Memory B cell (primary cell): ENCODE results near the gene ECM1.
A peak's percentile ranks its signal among the peaks of the same experiment; 100 is the strongest.

Experiments
- ATAC-seq: fragments of 150-1000 bp; cut with Tn5 transposase; 2 replicates; pipeline ENCODE4 v1.10.0; 2021; ENCODE audit warnings: low read depth, mild to moderate bottlenecking, moderate library complexity
- DNase-seq, 2 donors: peaks; one replicate each; pipeline ENCODE4 v3.0.0; 2022; ENCODE audit warnings: low spot score in 2 of 2
- H3K27ac Mint-ChIP-seq: one replicate; pipeline ENCODE4 v1.8.0; 2022; ENCODE audit warnings: mild to moderate bottlenecking, moderate library complexity, mixed read lengths
- H3K27me3 Mint-ChIP-seq: one replicate; pipeline ENCODE4 v1.8.0; 2022; ENCODE audit warnings: mixed read lengths
- H3K36me3 Mint-ChIP-seq: one replicate; pipeline ENCODE4 v1.8.0; 2022; ENCODE audit warnings: mild to moderate bottlenecking, mixed read lengths
- H3K4me1 Mint-ChIP-seq: one replicate; pipeline ENCODE4 v1.8.0; 2022; ENCODE audit warnings: mixed read lengths
- H3K4me3 Mint-ChIP-seq: one replicate; pipeline ENCODE4 v1.8.0; 2022; ENCODE audit warnings: mild to moderate bottlenecking, moderate library complexity, mixed read lengths
- H3K9me3 Mint-ChIP-seq: one replicate; pipeline ENCODE4 v1.8.0; 2022; ENCODE audit warnings: mixed read lengths

The ECM1 gene

GRCh38 chr1:150507912-150508864 is at the start of gene ECM1:
Gene ECM1, plus strand, starts transcription at chr1:150508109. Its CDS starts 101 bp downstream, at chr1:150508210.
- H3K4me3 Mint-ChIP-seq = no peak within 1 kb of the TSS
- H3K27me3 Mint-ChIP-seq = no peaks in the 10 kb centered on the region
- H3K27ac Mint-ChIP-seq = no peak within 1 kb of the TSS
- H3K36me3 Mint-ChIP-seq = peaks cover 25% of the 10 kb centered on the region
- H3K4me1 Mint-ChIP-seq = no peaks in the 10 kb centered on the region
- ATAC-seq (no peak), DNase-seq (no peak)
- no peaks in the 10 kb centered on the region for H3K9me3 Mint-ChIP-seq

GRCh38 chr1:150464422-150464826 is 43.5 kb upstream of the ECM1 start:
- no peaks in the 10 kb centered on the region for H3K9me3 Mint-ChIP-seq
- peaks cover 4% of the 10 kb centered on the region for H3K4me1 Mint-ChIP-seq
- H3K36me3 Mint-ChIP-seq = peaks cover 12% of the 10 kb centered on the region
- H3K27ac Mint-ChIP-seq = no peak overlapping the region
- DNase-seq (peak; percentile 71 to 72), ATAC-seq (peak; percentile 87)
- H3K27me3 Mint-ChIP-seq = no peaks in the 10 kb centered on the region
- H3K4me3 Mint-ChIP-seq = no peak overlapping the region

- Mint-ChIP-seq H3K27ac (no peak overlapping the region), H3K36me3 (peaks cover 24% of the 10 kb centered on the region), H3K27me3 (no peaks in the 10 kb centered on the region), H3K9me3 (no peaks in the 10 kb centered on the region), H3K4me1 (peaks cover 4% of the 10 kb centered on the region), H3K4me3 (no peak overlapping the region)
- ATAC-seq (no peak), DNase-seq (no peak)
Observed at GRCh38 chr1:150466964-150467363, 40.9 kb upstream of the ECM1 start.

GRCh38 chr1:150469291-150469690 is 38.6 kb upstream of the ECM1 start:
- no peak overlapping the region for H3K27ac Mint-ChIP-seq
- no peak for ATAC-seq
- H3K4me3 Mint-ChIP-seq = no peak overlapping the region
- no peak for DNase-seq
- H3K4me1 Mint-ChIP-seq = peaks cover 3% of the 10 kb centered on the region
- H3K36me3 Mint-ChIP-seq = peaks cover 29% of the 10 kb centered on the region
- no peaks in the 10 kb centered on the region for H3K9me3 Mint-ChIP-seq
- H3K27me3 Mint-ChIP-seq = no peaks in the 10 kb centered on the region

GRCh38 chr1:150472601-150473200 is 35.2 kb upstream of the ECM1 start:
- no peak overlapping the region for H3K27ac Mint-ChIP-seq
- H3K36me3 Mint-ChIP-seq = peaks cover 22% of the 10 kb centered on the region
- no peaks in the 10 kb centered on the region for H3K9me3 Mint-ChIP-seq
- H3K4me3 Mint-ChIP-seq = no peak overlapping the region
- H3K4me1 Mint-ChIP-seq = no peaks in the 10 kb centered on the region
- no peak for DNase-seq
- no peak for ATAC-seq
- H3K27me3 Mint-ChIP-seq = no peaks in the 10 kb centered on the region

- Mint-ChIP-seq H3K4me1 (no peaks in the 10 kb centered on the region), H3K4me3 (no peak overlapping the region), H3K27ac (no peak overlapping the region), H3K27me3 (no peaks in the 10 kb centered on the region), H3K9me3 (no peaks in the 10 kb centered on the region), H3K36me3 (peaks cover 22% of the 10 kb centered on the region)
- ATAC-seq (no peak), DNase-seq (no peak)
Observed at GRCh38 chr1:150473659-150474058, 34.2 kb upstream of the ECM1 start.

GRCh38 chr1:150474869-150475268 is 33.0 kb upstream of the ECM1 start:
- Mint-ChIP-seq H3K36me3 (peaks cover 22% of the 10 kb centered on the region), H3K27me3 (no peaks in the 10 kb centered on the region), H3K27ac (peak overlapping the region; percentile 21), H3K9me3 (no peaks in the 10 kb centered on the region), H3K4me1 (no peaks in the 10 kb centered on the region), H3K4me3 (no peak overlapping the region)
- DNase-seq (no peak), ATAC-seq (no peak)

GRCh38 chr1:150476754-150477153 is 31.2 kb upstream of the ECM1 start:
- no peak for DNase-seq
- no peak for ATAC-seq
- Mint-ChIP-seq H3K4me1 (no peaks in the 10 kb centered on the region), H3K27me3 (no peaks in the 10 kb centered on the region), H3K9me3 (no peaks in the 10 kb centered on the region), H3K36me3 (peaks cover 8% of the 10 kb centered on the region), H3K27ac (no peak overlapping the region), H3K4me3 (no peak overlapping the region)

- H3K27me3 Mint-ChIP-seq = no peaks in the 10 kb centered on the region
- peak overlapping the region; percentile 19 for H3K27ac Mint-ChIP-seq
- DNase-seq = no peak
- H3K4me1 Mint-ChIP-seq = no peaks in the 10 kb centered on the region
- H3K36me3 Mint-ChIP-seq = peaks cover 3% of the 10 kb centered on the region
- ATAC-seq = no peak
- H3K9me3 Mint-ChIP-seq = no peaks in the 10 kb centered on the region
- no peak overlapping the region for H3K4me3 Mint-ChIP-seq
Observed at GRCh38 chr1:150477320-150477719, 30.6 kb upstream of the ECM1 start.

GRCh38 chr1:150477733-150478132 is 30.2 kb upstream of the ECM1 start:
- no peak overlapping the region for H3K4me3 Mint-ChIP-seq
- peak overlapping the region; percentile 19 for H3K27ac Mint-ChIP-seq
- DNase-seq (no peak), ATAC-seq (no peak)
- no peaks in the 10 kb centered on the region for H3K36me3 Mint-ChIP-seq
- no peaks in the 10 kb centered on the region for H3K27me3 Mint-ChIP-seq
- no peaks in the 10 kb centered on the region for H3K9me3 Mint-ChIP-seq
- H3K4me1 Mint-ChIP-seq = no peaks in the 10 kb centered on the region

- ATAC-seq = no peak
- H3K36me3 Mint-ChIP-seq = no peaks in the 10 kb centered on the region
- no peak overlapping the region for H3K4me3 Mint-ChIP-seq
- H3K27ac Mint-ChIP-seq = no peak overlapping the region
- H3K9me3 Mint-ChIP-seq = no peaks in the 10 kb centered on the region
- no peaks in the 10 kb centered on the region for H3K4me1 Mint-ChIP-seq
- H3K27me3 Mint-ChIP-seq = no peaks in the 10 kb centered on the region
- DNase-seq = no peak
Observed at GRCh38 chr1:150479370-150479769, 28.5 kb upstream of the ECM1 start.

GRCh38 chr1:150479927-150480352 is 28.0 kb upstream of the ECM1 start:
- Mint-ChIP-seq H3K27ac (no peak overlapping the region), H3K36me3 (no peaks in the 10 kb centered on the region), H3K4me1 (no peaks in the 10 kb centered on the region), H3K4me3 (no peak overlapping the region), H3K27me3 (no peaks in the 10 kb centered on the region), H3K9me3 (no peaks in the 10 kb centered on the region)
- DNase-seq (no peak), ATAC-seq (no peak)

- H3K4me1 Mint-ChIP-seq = peaks cover 9% of the 10 kb centered on the region
- H3K27ac Mint-ChIP-seq = no peak overlapping the region
- no peaks in the 10 kb centered on the region for H3K36me3 Mint-ChIP-seq
- H3K27me3 Mint-ChIP-seq = no peaks in the 10 kb centered on the region
- no peaks in the 10 kb centered on the region for H3K9me3 Mint-ChIP-seq
- ATAC-seq (no peak), DNase-seq (no peak)
- H3K4me3 Mint-ChIP-seq = no peak overlapping the region
Observed at GRCh38 chr1:150484431-150484830, 23.5 kb upstream of the ECM1 start.

GRCh38 chr1:150484861-150485260 is 23.0 kb upstream of the ECM1 start:
- no peak for DNase-seq
- Mint-ChIP-seq H3K36me3 (no peaks in the 10 kb centered on the region), H3K27me3 (no peaks in the 10 kb centered on the region), H3K9me3 (no peaks in the 10 kb centered on the region), H3K27ac (no peak overlapping the region), H3K4me3 (no peak overlapping the region), H3K4me1 (peaks cover 9% of the 10 kb centered on the region)
- ATAC-seq = no peak
